ENCODE results near the gene CRYBG1.

DNA sequence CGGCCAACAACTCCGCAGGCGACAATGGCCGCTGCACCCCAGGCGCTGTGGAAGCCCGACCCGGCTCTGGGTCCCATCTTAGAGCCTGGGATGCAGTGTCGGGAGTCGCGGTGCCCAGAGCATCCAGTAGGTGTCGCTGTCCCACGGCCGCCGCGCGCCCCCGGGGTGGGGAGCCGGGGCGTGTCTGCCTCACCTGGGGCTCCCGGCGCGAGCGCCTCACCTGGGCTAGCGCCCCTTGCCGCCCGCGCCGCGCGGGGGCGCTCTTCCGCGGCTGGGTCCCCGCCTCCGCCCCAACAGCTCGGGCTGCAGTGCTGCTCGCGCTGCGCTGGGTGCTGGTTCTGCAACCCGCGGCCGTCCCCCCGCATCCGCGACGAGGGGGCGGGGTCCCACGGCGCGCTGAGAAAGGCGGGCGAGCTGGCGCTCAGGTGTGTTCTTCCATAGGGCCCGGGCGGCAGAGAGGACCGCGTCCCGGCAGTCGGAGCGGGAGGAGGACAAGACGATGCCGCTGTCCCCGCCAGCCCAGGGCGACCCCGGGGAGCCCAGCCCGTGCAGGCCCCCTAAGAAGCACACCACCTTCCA is at the start of gene CRYBG1:
- TF ChIP-seq EZH2 (IDR thresholded peaks at IDR 0.05): no peak
- no peak for TF ChIP-seq POLR2AphosphoS5 (IDR thresholded peaks at IDR 0.05; ENCODE audit: borderline replicate concordance, low read depth, low read length)
- TF ChIP-seq FOXP2 (optimal IDR thresholded peaks at IDR 0.05; ENCODE audit: control extremely low read depth, extremely low read length, insufficient read depth): no peak

All from SK-N-MC (cell line).